Endothelial cell (in vitro differentiated cells): ENCODE results near the gene RAPGEF2. TPM values are rescaled to one million over a fixed set of nuclear protein-coding genes. Genes with fewer than 3 reads are reported as not detected.

Experiments
- DNase-seq: peaks from one replicate; pipeline ENCODE4 v3.0.0; 2021; ENCODE audit warnings: low spot score
- H3K27ac Mint-ChIP-seq: one replicate; pipeline ENCODE4 v1.8.0; 2021; ENCODE audit warnings: mixed read lengths, inconsistent platforms; ENCODE audit not compliant: unreplicated experiment
- H3K27me3 Mint-ChIP-seq: one replicate; pipeline ENCODE4 v1.8.0; 2021; ENCODE audit warnings: mild to moderate bottlenecking, moderate library complexity, mixed read lengths, inconsistent platforms; ENCODE audit not compliant: unreplicated experiment
- H3K36me3 Mint-ChIP-seq: one replicate; pipeline ENCODE4 v1.8.0; 2021; ENCODE audit warnings: mild to moderate bottlenecking, low read depth, mixed read lengths, inconsistent platforms; ENCODE audit not compliant: unreplicated experiment
- H3K4me1 Mint-ChIP-seq: one replicate; pipeline ENCODE4 v1.8.0; 2021; ENCODE audit warnings: mild to moderate bottlenecking, mixed read lengths, inconsistent platforms; ENCODE audit not compliant: unreplicated experiment
- H3K4me3 Mint-ChIP-seq: one replicate; pipeline ENCODE4 v1.8.0; 2021; ENCODE audit warnings: mild to moderate bottlenecking, mixed read lengths, inconsistent platforms; ENCODE audit not compliant: unreplicated experiment
- H3K9me3 Mint-ChIP-seq: one replicate; pipeline ENCODE4 v1.8.0; 2021; ENCODE audit warnings: mixed read lengths, inconsistent platforms; ENCODE audit not compliant: unreplicated experiment
- total RNA-seq: library from RNA; stranded (reverse); fragmentation: NEBNext Ultra II Directional; extraction: Animal tissue kit (Norgen Biotek cat#: 25700); gene quantifications from one replicate; pipeline ENCODE4 v1.2.1, GENCODE V29; 2021; ENCODE audit not compliant: unreplicated experiment
- TF ChIP-seq, protein P1 (sequence below): fragments of 200-600 bp; sonication (generic); IDR thresholded peaks from one replicate; pipeline ENCODE4 v1.5.0; 2021; ENCODE audit warnings: antibody characterized with exemption; ENCODE audit not compliant: unreplicated experiment

RAPGEF2 gene
- total RNA-seq, 1 donor from 2014 or later, result 108 TPM

DNA sequence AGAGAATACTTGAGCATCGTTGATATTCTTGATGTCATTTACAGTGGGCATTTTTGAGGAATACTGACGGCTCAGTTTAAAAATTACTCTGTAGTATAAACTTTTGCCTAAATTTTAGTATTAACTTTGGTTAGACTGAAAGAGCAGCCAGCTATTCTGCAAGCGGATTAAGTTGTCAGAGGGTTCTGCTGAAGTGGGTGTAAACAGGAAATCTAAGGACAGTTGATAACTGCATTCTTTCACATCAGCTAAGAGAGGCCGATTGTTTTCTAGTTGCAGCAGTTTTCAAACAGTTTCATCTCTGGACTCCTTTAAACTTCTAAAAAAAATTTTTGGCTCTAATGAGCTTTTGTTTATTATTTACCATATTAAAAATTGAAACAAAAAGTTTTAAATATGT is 149.6 kb downstream of the RAPGEF2 start:
- Mint-ChIP-seq H3K27me3 (peaks cover 11% of the 10 kb centered on the region), H3K36me3 (peaks cover 36% of the 10 kb centered on the region), H3K9me3 (peaks cover 4% of the 10 kb centered on the region), H3K4me3 (no peak overlapping the region), H3K27ac (no peak overlapping the region), H3K4me1 (peaks cover 27% of the 10 kb centered on the region)
- TF ChIP-seq, protein P1, sequence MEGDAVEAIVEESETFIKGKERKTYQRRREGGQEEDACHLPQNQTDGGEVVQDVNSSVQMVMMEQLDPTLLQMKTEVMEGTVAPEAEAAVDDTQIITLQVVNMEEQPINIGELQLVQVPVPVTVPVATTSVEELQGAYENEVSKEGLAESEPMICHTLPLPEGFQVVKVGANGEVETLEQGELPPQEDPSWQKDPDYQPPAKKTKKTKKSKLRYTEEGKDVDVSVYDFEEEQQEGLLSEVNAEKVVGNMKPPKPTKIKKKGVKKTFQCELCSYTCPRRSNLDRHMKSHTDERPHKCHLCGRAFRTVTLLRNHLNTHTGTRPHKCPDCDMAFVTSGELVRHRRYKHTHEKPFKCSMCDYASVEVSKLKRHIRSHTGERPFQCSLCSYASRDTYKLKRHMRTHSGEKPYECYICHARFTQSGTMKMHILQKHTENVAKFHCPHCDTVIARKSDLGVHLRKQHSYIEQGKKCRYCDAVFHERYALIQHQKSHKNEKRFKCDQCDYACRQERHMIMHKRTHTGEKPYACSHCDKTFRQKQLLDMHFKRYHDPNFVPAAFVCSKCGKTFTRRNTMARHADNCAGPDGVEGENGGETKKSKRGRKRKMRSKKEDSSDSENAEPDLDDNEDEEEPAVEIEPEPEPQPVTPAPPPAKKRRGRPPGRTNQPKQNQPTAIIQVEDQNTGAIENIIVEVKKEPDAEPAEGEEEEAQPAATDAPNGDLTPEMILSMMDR, result no peak
- no peak for DNase-seq

GRCh38 chr4:159256037-159256436 is 153.2 kb downstream of the RAPGEF2 start:
- peak overlapping the region; percentile 34 for H3K27ac Mint-ChIP-seq
- H3K4me1 Mint-ChIP-seq, result peaks cover 16% of the 10 kb centered on the region
- no peak overlapping the region for H3K4me3 Mint-ChIP-seq
- peaks cover 15% of the 10 kb centered on the region for H3K27me3 Mint-ChIP-seq
- peaks cover 4% of the 10 kb centered on the region for H3K9me3 Mint-ChIP-seq
- no peak for DNase-seq
- TF ChIP-seq, protein P1, result no peak
- H3K36me3 Mint-ChIP-seq, result peaks cover 31% of the 10 kb centered on the region

DNA sequence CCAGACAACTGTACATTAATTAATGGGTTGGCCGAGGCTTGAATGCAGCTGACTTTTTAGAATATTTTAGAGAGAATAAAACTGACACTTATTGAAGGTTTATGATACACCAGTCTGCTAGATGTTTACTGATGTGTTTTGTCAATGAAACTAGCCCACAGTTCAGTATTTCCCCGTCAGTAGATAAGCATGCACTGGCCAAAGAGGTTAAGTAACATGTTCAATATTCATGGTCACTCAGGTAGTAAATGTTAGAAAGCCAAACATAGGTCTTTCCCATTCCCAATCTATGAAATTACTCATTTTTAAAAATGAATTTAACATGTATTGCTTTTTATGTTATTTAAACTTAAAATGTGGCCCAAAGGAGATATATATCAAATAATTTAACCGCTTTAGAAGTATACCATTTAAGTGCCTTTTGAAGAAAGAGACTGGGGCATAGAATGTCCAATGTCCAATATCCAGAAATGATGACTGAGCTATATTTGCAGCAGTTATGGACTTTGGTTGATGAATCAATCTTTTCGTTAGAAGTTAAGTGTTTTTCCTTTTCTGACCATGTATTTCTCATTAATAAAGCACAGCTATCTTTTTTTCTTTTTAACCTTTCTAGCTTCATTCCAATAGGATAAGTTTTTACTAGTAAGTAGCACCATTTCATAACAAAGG is 156.1 kb downstream of the RAPGEF2 start:
- no peak overlapping the region for H3K27ac Mint-ChIP-seq
- peaks cover 6% of the 10 kb centered on the region for H3K4me1 Mint-ChIP-seq

DNA sequence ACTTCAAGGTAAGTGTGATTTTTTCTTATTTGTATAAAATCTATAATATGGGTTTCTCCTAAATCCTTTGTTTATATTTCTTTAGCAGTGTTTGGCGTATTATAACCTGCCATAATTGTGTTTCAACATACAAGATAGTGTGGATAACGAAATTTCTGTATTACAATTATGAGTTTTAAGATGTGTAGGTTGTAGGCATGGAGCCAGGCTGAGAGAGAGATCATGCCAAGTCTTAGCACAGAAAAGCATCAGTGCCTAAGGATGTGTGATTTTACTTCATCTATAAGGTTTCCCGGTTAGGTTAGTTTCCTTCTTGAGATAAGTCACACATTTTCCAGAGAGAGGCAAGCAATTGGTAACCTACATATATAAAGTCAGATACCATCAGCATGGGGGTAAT is 161.2 kb downstream of the RAPGEF2 start:
- Mint-ChIP-seq H3K9me3 (no peaks in the 10 kb centered on the region), H3K27ac (no peak overlapping the region), H3K27me3 (peaks cover 1% of the 10 kb centered on the region), H3K4me3 (no peak overlapping the region), H3K4me1 (peaks cover 21% of the 10 kb centered on the region), H3K36me3 (peaks cover 5% of the 10 kb centered on the region)
- no peak for DNase-seq
- TF ChIP-seq, protein P1, result no peak

More for the DNA sequence above, 156.1 kb downstream of the RAPGEF2 start:
- H3K36me3 Mint-ChIP-seq, result peaks cover 15% of the 10 kb centered on the region
- H3K4me3 Mint-ChIP-seq, result no peak overlapping the region
- peaks cover 9% of the 10 kb centered on the region for H3K27me3 Mint-ChIP-seq
- DNase-seq, result no peak
- TF ChIP-seq, protein P1, result no peak
- no peaks in the 10 kb centered on the region for H3K9me3 Mint-ChIP-seq
